IMR-90 (cell line): Measurements from ENCODE around the gene PLXNC1. TPM values are rescaled to one million over a fixed set of nuclear protein-coding genes. Genes with fewer than 3 reads are reported as not detected.

Experiments used
- ATAC-seq: fragments of 200-7000 bp; cut with Tn5 transposase; 2 replicates; pipeline ENCODE4 v1.9.1; 2020; ENCODE audit warnings: low read depth, mild to moderate bottlenecking, moderate library complexity
- BruUV-seq: library from RNA; stranded (reverse); fragments of 400-500 nt; replicated peaks from 2 replicates; lab custom pipeline; 2021; lab: Mats Ljungman, UMichigan
- CTCF ChIA-PET: fragments of 300-600 bp; formaldehyde crosslinking; extraction: SDS; loops from one replicate; lab custom pipeline; 2021; ENCODE audit warnings: antibody characterized with exemption; lab: Yijun Ruan, JAX
- POLR2A ChIA-PET: fragments of 300-600 bp; sonication (Branson Sonifier 250); formaldehyde crosslinking; loops from one replicate; lab custom pipeline; 2022; ENCODE audit warnings: antibody characterized with exemption; ENCODE audit not compliant: unreplicated experiment; lab: Charles Lee
- DNase-seq: peaks from one replicate; pipeline ENCODE4 v3.0.0; 2013
- H2AFZ ChIP-seq: replicated peaks from 2 replicates; pipeline ENCODE3; 2013; ENCODE audit warnings: low read length, mild to moderate bottlenecking; ENCODE audit not compliant: poor library complexity
- H2AK5ac ChIP-seq: 2 replicates; pipeline ENCODE4 v1.6.1; 2013; ENCODE audit warnings: low read depth, low read length, inconsistent platforms
- H2AK9ac ChIP-seq: replicated peaks from 2 replicates; pipeline ENCODE3; 2013; ENCODE audit warnings: mild to moderate bottlenecking, low read depth, low read length, moderate library complexity; ENCODE audit not compliant: poor library complexity
- H2BK120ac ChIP-seq: 2 replicates; pipeline ENCODE4 v1.6.1; 2013; ENCODE audit warnings: low read depth, low read length, inconsistent platforms
- H2BK15ac ChIP-seq: 3 replicates; pipeline ENCODE4 v1.6.1; 2013; ENCODE audit warnings: low read depth, low read length, inconsistent platforms
- H2BK20ac ChIP-seq: 2 replicates; pipeline ENCODE4 v1.6.1; 2013; ENCODE audit warnings: low read depth, mild to moderate bottlenecking, inconsistent platforms, low read length, moderate library complexity
- H2BK5ac ChIP-seq: 2 replicates; pipeline ENCODE4 v1.6.1; 2013; ENCODE audit warnings: mild to moderate bottlenecking, low read depth, low read length, inconsistent platforms; ENCODE audit not compliant: poor library complexity, severe bottlenecking
- H3K14ac ChIP-seq: replicated peaks from 2 replicates; pipeline ENCODE4 v1.6.1; 2013; ENCODE audit warnings: low read depth, low read length, inconsistent platforms
- H3K18ac ChIP-seq: 2 replicates; pipeline ENCODE4 v1.6.1; 2013; ENCODE audit warnings: low read depth, low read length, control low read depth
- H3K23ac ChIP-seq: 2 replicates; pipeline ENCODE4 v1.6.1; 2013; ENCODE audit warnings: low read depth, low read length, inconsistent platforms
- H3K27ac ChIP-seq: 2 replicates; pipeline ENCODE4 v1.5.1; 2013; ENCODE audit warnings: mild to moderate bottlenecking, control low read depth, low read length; ENCODE audit not compliant: insufficient read depth
- H3K27me3 ChIP-seq: 2 replicates; pipeline ENCODE4 v1.6.1; 2013; ENCODE audit warnings: low read length; ENCODE audit not compliant: control insufficient read depth, insufficient read depth
- H3K36me3 ChIP-seq: 2 replicates; pipeline ENCODE4 v1.6.1; 2013; ENCODE audit warnings: low read length, mixed read lengths; ENCODE audit not compliant: control insufficient read depth, insufficient read depth
- H3K4ac ChIP-seq: 2 replicates; pipeline ENCODE4 v1.6.1; 2013; ENCODE audit warnings: low read depth, low read length, inconsistent platforms
- H3K4me1 ChIP-seq: 2 replicates; pipeline ENCODE4 v1.6.1; 2013; ENCODE audit warnings: low read length, mixed read lengths; ENCODE audit not compliant: control insufficient read depth, insufficient read depth
- H3K4me2 ChIP-seq: 2 replicates; pipeline ENCODE4 v1.6.1; 2013; ENCODE audit warnings: low read depth, mild to moderate bottlenecking, control low read depth, low read length, moderate library complexity
- H3K4me3 ChIP-seq: 2 replicates; pipeline ENCODE4 v1.5.1; 2013; ENCODE audit warnings: low read depth, mild to moderate bottlenecking, control low read depth, low read length, moderate library complexity; ENCODE audit not compliant: insufficient read depth
- H3K56ac ChIP-seq: 2 replicates; pipeline ENCODE4 v1.6.1; 2013; ENCODE audit warnings: low read length, inconsistent platforms; ENCODE audit not compliant: insufficient read depth; ENCODE audit errors: extremely low read depth
- H3K79me1 ChIP-seq, 2 experiments: 2 replicates each; pipeline ENCODE4 v1.6.1; 2013; ENCODE audit warnings: low read length in 2 of 2, inconsistent platforms in 1 of 2, low read depth in 1 of 2
- H3K9ac ChIP-seq: 2 replicates; pipeline ENCODE4 v1.6.1; 2013; ENCODE audit warnings: low read depth, low read length, control low read depth
- H3K9me1 ChIP-seq: 2 replicates; pipeline ENCODE4 v1.6.1; 2013; ENCODE audit warnings: low read length, inconsistent platforms; ENCODE audit not compliant: insufficient read depth
- H3K9me3 ChIP-seq: 2 replicates; pipeline ENCODE4 v1.6.1; 2013; ENCODE audit warnings: low read length; ENCODE audit not compliant: control insufficient read depth, insufficient read depth
- H4K20me1 ChIP-seq: 2 replicates; pipeline ENCODE4 v1.6.1; 2013; ENCODE audit warnings: low read length, inconsistent platforms; ENCODE audit not compliant: insufficient read depth
- H4K5ac ChIP-seq: 2 replicates; pipeline ENCODE4 v1.6.1; 2013; ENCODE audit warnings: mild to moderate bottlenecking, low read depth, low read length, control low read depth
- H4K8ac ChIP-seq, 2 experiments: 2 replicates each; pipeline ENCODE4 v1.6.1; 2013; ENCODE audit warnings: low read depth in 2 of 2, low read length in 2 of 2, control low read depth in 1 of 2, inconsistent platforms in 1 of 2
- H4K91ac ChIP-seq: 2 replicates; pipeline ENCODE4 v1.6.1; 2013; ENCODE audit warnings: low read depth, low read length, inconsistent platforms; ENCODE audit not compliant: insufficient read depth
- BHLHE40 ChIP-seq: fragments of 150-350 bp; IDR thresholded peaks from 2 replicates; pipeline ENCODE4 v1.6.1; 2016; ENCODE audit warnings: mild to moderate bottlenecking, low read depth, low read length
- ELK1 ChIP-seq: fragments of 150-350 bp; IDR thresholded peaks from 2 replicates; pipeline ENCODE4 v1.6.1; 2016; ENCODE audit warnings: low read depth, mild to moderate bottlenecking, low read length, moderate library complexity, borderline replicate concordance
- MAFK ChIP-seq: IDR thresholded peaks from 2 replicates; pipeline ENCODE4 v1.6.1; 2012; ENCODE audit warnings: low read depth, low read length, improper control_type of control experiment
- MAZ ChIP-seq: IDR thresholded peaks from 2 replicates; pipeline ENCODE4 v1.6.1; 2012; ENCODE audit warnings: low read depth, mild to moderate bottlenecking, low read length, improper control_type of control experiment, moderate library complexity, borderline replicate concordance
- MXI1 ChIP-seq: IDR thresholded peaks from 2 replicates; pipeline ENCODE4 v1.6.1; 2012; ENCODE audit warnings: low read depth, mild to moderate bottlenecking, low read length, moderate library complexity, borderline replicate concordance
- NFE2L2 ChIP-seq: fragments of 150-350 bp; IDR thresholded peaks from 2 replicates; pipeline ENCODE4 v1.6.1; 2016; ENCODE audit warnings: low read depth, mild to moderate bottlenecking, low read length
- RAD21 ChIP-seq: IDR thresholded peaks from 2 replicates; pipeline ENCODE4 v1.6.1; 2012; ENCODE audit warnings: low read length, improper control_type of control experiment
- WGBS, 2 experiments: methylation state at CpG; one replicate each; pipeline versions ENCODE4 v1.1.5 to v1.1.7; 2013; ENCODE audit warnings: missing lambda C conversion rate in 2 of 2; ENCODE audit not compliant: insufficient read length in 1 of 2; ENCODE audit errors: extremely low coverage in 2 of 2; 5-methylcytosine and 5-hydroxymethylcytosine counted together
- dilution Hi-C: fragments of 300-500 bp; cut with HindIII; formaldehyde crosslinking; loops from one replicate; pipeline ENCODE4 v1.14.3; 2018; ENCODE audit warnings: low sequenced_read_pairs; ENCODE audit not compliant: unreplicated experiment
- in situ Hi-C: fragments of 300-500 bp; cut with MboI; formaldehyde crosslinking; loops from 3 replicates; pipeline ENCODE4 v1.14.3; 2019; ENCODE audit warnings: low sequenced_read_pairs, inconsistent platforms, mixed read lengths
- intact Hi-C: fragments of 100-400 bp; cut with micrococcal nuclease; formaldehyde crosslinking; loops from 2 replicates; pipeline ENCODE4 v1.10.0; 2022
- polyA plus RNA-seq, 3 experiments: library from polyadenylated mRNA; depleted of rRNA; stranded (reverse); fragments of >200 nt; gene quantifications; 2 replicates each; pipeline ENCODE4 v1.2.3, GENCODE V29; 2012; ENCODE audit warnings: low replicate concordance in 1 of 3
- total RNA-seq: library from RNA; depleted of rRNA; stranded (reverse); fragments of >200 nt; gene quantifications from 2 replicates; pipeline ENCODE4 v1.2.3, GENCODE V29; 2012

PLXNC1 gene
- total and polyA plus RNA-seq, 2 of the 4 experiments (the other 2 are of a cell fraction): 1.0 to 1.6 TPM

GRCh38 chr12:94318181-94318580 is 169.8 kb downstream of the PLXNC1 start:
- H2AFZ ChIP-seq: no peak overlapping the region
- no peak overlapping the region for H3K56ac ChIP-seq
- ATAC-seq (no peak), DNase-seq (no peak)
- dilution Hi-C loops (no loop called here), in situ Hi-C loops (no loop called here), intact Hi-C loops (no loop called here)
- no peak overlapping the region for H3K18ac ChIP-seq
- no peak overlapping the region for H3K23ac ChIP-seq
- TF ChIP-seq MXI1: no peak
- no peak for TF ChIP-seq BHLHE40
- TF ChIP-seq RAD21: no peak
- TF ChIP-seq ELK1: no peak
- TF ChIP-seq MAZ: no peak
- no peak for TF ChIP-seq MAFK
- no peak for TF ChIP-seq NFE2L2
- H3K4me3 ChIP-seq: no peak overlapping the region
- no peaks in the 10 kb centered on the region for H3K79me1 ChIP-seq
- no peak overlapping the region for H2AK9ac ChIP-seq
- ChIA-PET POLR2A (no interaction called here), CTCF (no interaction called here)
- H3K14ac ChIP-seq: no peak overlapping the region
- H4K5ac ChIP-seq: no peak overlapping the region
- H2BK15ac ChIP-seq: no peak overlapping the region
- no TSS peak for BruUV-seq
- H3K9me3 ChIP-seq: peaks cover 12% of the 10 kb centered on the region
- no peaks in the 10 kb centered on the region for H4K20me1 ChIP-seq
- no peaks in the 10 kb centered on the region for H3K4me1 ChIP-seq
- H3K27ac ChIP-seq: no peak overlapping the region
- H4K8ac ChIP-seq: no peak overlapping the region
- H3K9me1 ChIP-seq: no peaks in the 10 kb centered on the region
- no peak overlapping the region for H3K4me2 ChIP-seq
- no peak overlapping the region for H4K91ac ChIP-seq
- no peak overlapping the region for H3K9ac ChIP-seq
- no CpG with 5 or more reads among the region's 1 CpG for WGBS, 2 experiments
- no peak overlapping the region for H2AK5ac ChIP-seq
- no peak overlapping the region for H2BK5ac ChIP-seq
- no peak overlapping the region for H2BK20ac ChIP-seq
- H3K27me3 ChIP-seq: no peaks in the 10 kb centered on the region
- H3K36me3 ChIP-seq: peaks cover 2% of the 10 kb centered on the region; the same call in 1 of the 2 replicates
- no peak overlapping the region for H2BK120ac ChIP-seq
- H3K4ac ChIP-seq: no peak overlapping the region
